HTR-8/SVneo (cell line): ENCODE data around the gene PFKL.
"Not testable (repeated sequence)": the region's sequence is repeated elsewhere in the genome, so short reads cannot be mapped to it uniquely, and the experiment has no call there.

Source experiments
- DNase-seq: peaks from one replicate; pipeline ENCODE4 v3.0.0; 2011; ENCODE audit warnings: low spot score, mixed read lengths; ENCODE audit not compliant: insufficient read length
- FAIRE-seq: peaks from 2 replicates; lab custom pipeline; 2011; peaks lifted over from hg19 to GRCh38; lab: Jason Lieb, UNC

PFKL gene

DNA sequence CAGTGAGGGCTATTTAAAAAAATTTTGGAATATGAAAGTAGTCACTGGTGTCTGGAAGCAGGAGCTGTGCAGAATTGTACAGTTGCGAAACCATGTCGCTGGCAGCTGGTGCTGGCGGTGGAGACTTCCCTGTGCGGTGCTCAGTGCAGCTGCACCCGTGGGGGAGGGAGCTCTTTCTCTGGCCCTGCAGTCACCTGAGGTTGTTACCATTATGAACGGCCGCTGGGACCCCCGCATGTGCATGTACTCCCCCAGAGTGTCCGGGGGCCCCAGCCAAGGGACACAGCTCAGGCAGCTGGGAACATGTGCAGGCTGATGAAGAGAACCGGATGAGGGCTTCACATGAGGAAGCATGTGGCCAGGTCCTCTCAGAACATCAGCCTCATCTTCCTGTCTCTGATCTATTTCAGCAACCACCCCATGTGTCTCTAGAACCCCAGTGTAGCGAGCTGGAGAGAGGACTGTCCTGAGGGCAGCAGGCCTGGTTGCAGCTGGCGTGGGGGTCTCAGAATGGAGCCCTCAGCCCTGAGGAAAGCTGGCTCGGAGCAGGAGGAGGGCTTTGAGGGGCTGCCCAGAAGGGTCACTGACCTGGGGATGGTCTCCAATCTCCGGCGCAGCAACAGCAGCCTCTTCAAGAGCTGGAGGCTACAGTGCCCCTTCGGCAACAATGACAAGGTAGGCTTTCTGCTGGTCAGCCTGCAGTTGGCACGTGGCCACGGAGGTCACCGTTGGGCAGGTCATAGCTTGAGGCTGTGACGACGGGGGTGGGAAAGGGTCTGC, 53.5 kb downstream of the PFKL start, which contains the start of gene TRPM2:
TRPM2 (plus strand) TSS at position 431 of the 780 bp plus-strand sequence; CDS start at position 511, 80 bp downstream.
- DNase-seq = no peak
- FAIRE-seq = peak; percentile 40

DNA sequence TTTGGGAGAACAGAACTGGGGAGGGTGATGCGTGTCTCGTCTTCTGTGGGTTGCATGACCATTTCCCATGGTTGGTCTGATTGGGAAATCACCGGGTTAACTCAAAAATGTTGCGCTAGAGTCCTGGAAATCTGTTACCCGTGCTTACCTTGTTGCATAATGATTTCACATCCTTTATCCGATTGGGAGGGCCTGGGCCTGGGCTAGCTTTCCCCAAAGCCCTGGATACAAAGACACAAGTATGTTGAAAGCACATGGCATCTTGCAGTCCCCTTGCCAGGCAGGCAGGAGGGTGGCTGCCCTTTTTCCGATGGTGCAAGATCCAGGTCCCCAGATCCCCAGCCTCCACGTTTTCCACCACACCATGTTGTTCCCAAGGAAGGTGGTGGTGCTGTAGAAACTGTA, 54.1 kb downstream of the PFKL start:
- DNase-seq = no peak
- no peak for FAIRE-seq

DNA sequence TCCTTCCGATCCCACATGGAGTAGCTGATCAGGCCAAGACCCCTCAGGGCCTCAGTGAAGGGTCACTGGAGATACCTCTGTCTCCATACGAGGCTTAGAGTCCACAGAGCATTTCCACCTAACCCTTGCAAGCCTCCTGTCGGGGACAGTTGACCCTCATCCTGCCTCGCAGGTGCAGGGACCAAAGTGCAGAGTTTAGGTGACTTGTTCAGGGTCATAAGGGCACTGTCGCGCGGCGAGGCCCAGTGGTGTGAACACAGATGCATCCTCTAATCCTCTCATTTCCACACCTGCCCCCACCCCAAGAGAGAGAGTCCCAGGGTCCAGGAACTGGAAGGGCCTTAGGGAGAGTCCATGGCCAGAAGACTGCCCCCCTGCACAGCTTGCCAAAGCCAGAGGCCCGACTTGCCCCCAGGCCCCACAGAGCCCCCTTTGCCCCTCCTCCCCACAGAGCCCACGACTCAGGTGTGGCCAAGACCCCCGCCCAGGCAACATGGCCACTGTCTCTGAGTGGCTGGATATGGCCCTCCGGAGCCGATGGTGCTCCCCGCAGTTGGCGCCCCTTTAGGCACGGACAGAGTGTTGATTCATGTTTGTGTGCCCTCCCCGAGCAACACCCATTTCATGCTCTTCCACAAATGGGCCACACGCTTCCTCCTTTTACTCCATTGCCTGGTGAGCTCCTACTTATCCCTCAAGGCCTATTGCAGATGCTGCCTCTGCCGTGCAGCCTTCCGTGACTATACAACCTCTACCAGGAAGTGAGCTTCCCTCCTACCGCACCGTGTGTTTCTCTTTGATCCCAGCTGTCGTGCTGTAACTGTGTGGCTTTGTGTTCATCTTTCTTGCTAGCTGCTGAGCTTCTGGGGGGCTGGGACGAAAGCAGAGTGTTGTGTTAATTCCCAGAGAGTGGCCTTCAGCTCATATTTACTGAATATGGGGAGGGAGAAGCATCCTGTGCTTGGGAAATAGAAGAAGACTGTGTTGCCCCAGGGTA, 55.2 kb downstream of the PFKL start:
- DNase-seq = no peak

DNA sequence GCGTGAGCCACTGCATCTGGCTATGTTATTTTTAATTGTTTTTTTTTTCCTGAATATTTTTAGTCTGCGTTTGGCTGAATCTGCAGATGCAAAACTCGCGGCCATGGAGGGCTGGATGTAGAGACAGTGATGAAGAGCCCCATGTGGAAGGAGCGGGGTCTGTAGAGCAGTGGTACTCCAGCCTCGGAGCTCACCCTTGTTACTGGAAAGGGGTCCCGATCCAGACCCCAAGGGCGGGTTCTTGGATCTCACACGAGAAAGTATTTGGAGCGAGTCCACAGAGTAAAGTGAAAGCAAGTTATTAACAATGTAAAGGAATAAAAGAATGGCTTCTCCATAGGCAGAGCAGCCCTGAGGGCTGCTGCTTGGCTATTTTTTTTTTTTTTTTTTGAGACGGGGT, 56.3 kb downstream of the PFKL start:
- DNase-seq (no peak), FAIRE-seq (no peak)

More for the DNA sequence above, 55.2 kb downstream of the PFKL start:
- FAIRE-seq = no peak

DNA sequence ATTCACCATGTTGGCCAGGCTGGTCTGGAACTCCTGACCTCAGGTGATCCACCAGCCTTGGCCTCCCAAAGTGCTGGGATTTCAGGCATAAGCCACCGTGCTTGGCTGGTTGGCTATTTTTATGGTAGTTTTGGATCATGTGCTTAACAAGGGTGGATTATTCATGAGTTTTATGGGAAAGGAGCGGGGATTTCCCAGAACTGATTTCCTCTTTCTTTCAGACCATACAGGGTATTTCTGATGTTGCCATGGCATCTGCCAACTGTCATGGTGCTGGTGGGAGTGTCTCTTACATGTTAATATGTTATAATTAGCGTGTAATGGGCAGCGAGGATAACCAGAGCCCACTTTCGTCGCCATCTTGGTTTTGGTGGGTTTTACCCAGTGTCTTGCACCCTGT, 56.8 kb downstream of the PFKL start:
- FAIRE-seq = no peak
- no peak for DNase-seq

- FAIRE-seq = no peak
- no peak for DNase-seq
Measured at GRCh38 chr21:44357064-44357837, 57.4 kb downstream of the PFKL start.

- DNase-seq (no peak), FAIRE-seq (no peak)
Measured at GRCh38 chr21:44359396-44359795, 59.5 kb downstream of the PFKL start.

DNA sequence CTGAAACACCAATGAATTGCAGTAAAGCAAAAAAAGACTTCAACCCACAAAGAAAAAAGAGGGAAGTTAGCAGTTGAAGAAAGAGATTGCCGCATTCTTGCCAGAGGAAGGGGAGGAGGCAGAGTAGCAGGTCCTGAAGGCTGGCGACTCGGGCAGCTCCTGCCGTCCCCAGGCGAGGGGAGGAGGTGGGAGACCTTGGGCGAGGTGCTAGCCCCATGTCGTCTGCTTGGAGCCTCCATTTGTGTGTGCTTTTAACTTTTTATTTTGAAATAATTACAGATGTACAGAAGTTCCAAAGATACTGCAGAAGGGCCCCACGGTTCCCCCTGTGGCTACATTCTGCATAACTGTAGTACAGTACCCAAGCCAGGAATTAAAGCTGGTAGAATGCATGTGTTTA, 60.3 kb downstream of the PFKL start:
- DNase-seq (no peak), FAIRE-seq (no peak)

DNA sequence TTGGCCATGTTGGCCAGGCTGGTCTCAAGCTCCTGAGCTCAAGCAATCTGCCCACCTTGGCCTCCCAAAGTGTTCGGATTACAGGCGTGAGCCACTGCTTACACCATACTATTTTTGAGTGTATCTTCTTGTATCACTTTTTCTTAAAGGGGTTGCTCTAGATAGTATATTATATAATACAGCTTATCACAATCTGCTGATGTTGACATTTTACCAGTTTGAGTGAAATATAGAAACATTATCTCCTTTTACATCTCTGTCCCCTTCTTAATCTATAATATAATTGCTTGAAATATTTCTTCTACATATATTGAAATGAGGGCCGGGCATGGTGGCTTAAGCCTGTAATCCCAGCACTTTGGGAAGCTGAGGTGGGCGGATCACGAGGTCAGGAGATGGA, 62.0 kb downstream of the PFKL start:
- DNase-seq, FAIRE-seq: not testable (repeated sequence)

DNA sequence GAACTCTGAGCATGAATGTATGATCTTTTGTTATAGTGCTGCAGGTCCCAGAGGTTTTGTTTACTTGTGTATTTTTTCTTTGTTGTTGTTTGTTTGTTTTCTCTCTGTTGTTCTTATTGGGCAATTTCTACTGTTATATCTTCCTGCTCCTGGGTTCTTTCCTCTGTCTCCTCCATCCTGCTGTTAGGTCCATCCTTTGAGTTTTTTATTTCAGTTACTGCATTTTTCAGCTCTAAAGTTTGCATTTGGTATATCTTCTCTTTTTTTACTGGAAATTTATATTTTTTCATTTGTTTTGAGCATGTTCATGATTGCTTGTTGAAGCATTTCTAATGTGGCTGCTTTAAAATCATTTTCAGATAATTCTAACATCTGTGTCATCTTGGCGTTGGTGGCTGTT, 63.4 kb downstream of the PFKL start:
- FAIRE-seq (no peak), DNase-seq (no peak)

DNA sequence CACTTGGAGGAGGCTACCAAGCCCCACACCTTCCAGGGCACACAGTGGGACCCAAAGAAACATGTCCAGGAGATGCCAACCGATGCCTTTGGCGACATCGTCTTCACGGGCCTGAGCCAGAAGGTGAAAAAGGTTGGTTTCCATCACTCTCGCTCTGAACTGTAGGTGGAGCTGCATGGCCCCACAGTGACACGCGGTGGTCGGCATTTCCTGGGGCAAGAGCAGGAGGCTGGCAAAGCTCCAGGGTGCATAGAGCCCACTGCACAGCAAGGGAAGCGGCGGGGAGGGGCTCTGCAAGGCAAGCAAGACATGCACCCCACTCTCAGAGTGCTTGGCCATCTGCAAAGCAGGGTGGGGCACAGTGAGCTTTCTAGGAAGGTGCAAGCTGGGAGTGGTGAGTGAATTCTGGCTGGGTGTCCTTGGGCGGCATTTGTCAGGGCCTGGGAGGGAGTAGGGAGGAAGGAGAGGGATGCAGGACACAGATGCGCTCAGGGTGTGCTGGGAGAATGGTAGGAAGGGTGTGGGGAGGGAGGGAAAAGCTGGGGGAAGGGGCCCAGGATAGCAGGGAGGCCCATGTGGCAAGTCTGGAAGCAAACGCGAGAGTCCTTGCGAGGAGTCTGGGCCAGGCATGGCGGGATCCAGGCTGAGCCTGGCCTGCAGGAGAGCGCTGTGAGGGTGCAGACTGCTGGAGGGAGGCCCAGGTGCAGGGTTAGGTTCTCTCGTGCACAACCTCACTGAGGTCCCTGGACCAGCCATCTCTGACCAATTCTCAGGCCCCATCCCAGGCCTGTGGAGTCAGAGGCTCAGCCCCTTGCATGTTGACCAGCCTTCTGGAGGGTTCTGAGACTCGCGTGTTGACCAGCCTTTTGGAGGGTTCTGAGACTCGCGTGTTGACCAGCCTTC, 64.5 kb downstream of the PFKL start:
- no peak for FAIRE-seq
- no peak for DNase-seq

GRCh38 chr21:44365251-44365966, 65.6 kb downstream of the PFKL start:
- DNase-seq (no peak), FAIRE-seq (no peak)

DNA sequence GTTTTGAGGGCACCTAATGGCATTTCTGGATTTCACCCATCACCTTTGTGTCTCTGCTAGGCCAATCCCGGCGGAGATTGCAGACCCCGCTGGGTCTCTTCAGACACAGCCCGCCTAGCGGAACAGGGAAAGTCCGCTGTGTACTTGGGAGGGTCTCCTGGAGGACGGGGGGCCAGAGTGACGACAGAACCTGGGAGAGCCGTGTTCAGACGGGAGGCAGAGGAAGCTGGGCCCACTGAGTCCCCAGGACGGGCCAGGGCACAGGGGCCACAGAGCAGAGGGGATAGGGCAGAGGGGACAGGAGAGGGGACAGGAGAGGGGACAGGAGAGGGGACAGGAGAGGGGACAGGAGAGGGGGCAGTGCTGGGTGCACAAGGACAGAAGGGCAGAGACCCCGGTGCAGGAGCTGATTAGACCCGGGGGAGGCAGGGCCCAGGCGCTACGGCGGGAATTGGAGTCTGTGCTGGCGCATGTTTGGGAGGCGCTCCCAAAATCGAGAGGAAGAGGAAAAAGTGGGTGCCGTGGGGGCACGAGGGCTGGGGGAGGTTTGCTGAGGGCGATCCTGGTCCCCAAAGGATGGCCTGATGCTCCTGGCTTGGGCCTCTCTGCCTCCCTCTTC, 66.2 kb downstream of the PFKL start:
- FAIRE-seq (no peak), DNase-seq (no peak)

GRCh38 chr21:44366586-44367211, 66.8 kb downstream of the PFKL start:
- FAIRE-seq (no peak), DNase-seq (no peak)

DNA sequence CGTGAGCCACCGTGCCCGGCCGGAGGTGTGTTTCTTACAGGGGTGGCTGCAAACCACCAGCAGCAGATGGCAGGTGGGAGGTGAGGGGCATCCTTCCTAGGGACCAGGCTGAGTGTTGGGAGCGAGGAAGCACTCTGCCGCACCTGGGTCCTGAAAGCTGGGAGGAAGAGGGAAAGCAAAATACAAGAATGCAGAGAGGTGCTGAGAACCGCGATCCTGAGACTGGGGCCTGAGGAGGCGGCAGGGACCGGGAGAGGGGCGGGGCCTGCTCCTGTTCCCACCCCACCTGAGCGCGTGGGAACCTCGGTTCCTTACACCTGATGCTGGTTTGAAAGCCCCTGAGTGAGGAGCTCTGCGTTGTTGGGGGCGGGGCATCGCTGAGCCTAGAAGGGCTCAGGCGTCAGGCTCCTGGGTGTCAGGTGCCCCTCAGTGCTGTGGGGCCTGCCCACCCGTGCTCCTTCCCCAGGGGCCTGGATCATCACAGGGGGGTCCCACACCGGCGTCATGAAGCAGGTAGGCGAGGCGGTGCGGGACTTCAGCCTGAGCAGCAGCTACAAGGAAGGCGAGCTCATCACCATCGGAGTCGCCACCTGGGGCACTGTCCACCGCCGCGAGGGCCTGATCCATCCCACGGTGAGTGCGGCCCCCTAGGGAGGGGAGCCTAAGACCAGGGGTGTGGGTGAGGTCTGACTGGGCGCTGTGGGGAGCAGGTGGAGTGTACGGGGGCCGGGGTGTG, 69.0 kb downstream of the PFKL start:
- no peak for FAIRE-seq

DNA sequence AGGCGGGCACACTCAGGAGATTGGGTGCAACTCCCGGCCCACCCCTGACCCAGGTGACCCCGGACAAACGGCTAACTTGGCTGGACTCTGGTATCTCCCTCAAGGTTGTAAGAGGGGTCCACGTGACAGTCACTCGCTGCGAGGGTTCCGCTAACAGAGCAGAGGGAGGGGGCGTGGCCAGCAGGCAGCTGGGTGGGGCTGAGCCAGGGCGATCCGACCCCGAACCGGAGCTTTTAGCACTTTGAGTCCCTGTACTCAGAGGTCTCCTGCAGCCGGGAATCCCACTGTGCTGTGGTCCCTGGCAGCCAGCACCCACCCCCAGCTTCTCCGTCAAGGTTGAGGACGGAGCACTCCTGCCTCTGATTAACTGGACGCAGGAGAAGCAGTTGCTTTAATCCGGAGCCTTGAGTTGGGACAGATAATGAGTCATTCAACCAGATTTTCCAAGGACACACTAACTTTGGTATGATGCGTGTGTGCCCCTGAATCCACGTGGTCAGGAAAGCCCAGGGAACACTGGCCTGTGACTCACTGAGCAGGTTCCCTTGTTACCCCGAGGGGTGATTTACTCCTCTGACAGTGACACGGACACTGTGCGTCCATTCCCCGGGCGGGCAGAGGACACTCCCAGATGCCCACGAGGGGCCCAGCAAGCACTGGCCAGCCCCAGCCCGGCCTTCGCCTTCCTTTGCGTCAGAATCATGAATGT, 70.3 kb downstream of the PFKL start:
- DNase-seq = peak; percentile 77
- no peak for FAIRE-seq

More for the DNA sequence above, 69.0 kb downstream of the PFKL start:
- DNase-seq = no peak
